Lung (tissue), 12 donors: ENCODE measurements around the gene UNC13B. TPM values are rescaled to one million over a fixed set of nuclear protein-coding genes. Genes with fewer than 3 reads are reported as not detected.

Experiments
- ATAC-seq: fragments of 200-7000 bp; cut with Tn5 transposase; one replicate; pipeline ENCODE4 v1.9.1; 2020; ENCODE audit warnings: moderate number of reproducible peaks; ENCODE audit not compliant: insufficient read depth, low FRiP score
- DNase-seq, 3 donors: peaks; one replicate each; pipeline ENCODE4 v3.0.0-alpha.2; 2013 to 2017
- H3K27ac ChIP-seq, 2 donors: one replicate each; pipeline ENCODE4 v1.5.1; 2013; ENCODE audit warnings: mild to moderate bottlenecking in 2 of 2, moderate library complexity in 2 of 2, control low read depth in 1 of 2, inconsistent platforms in 1 of 2, low read depth in 1 of 2, low read length in 1 of 2
- H3K27me3 ChIP-seq, 3 donors: one replicate each; pipeline ENCODE4 v1.5.1; 2013; ENCODE audit warnings: low read length in 2 of 3; ENCODE audit not compliant: control insufficient read depth in 3 of 3, insufficient read depth in 3 of 3
- H3K36me3 ChIP-seq, 4 donors: one replicate each; pipeline ENCODE4 v1.5.1; 2013; ENCODE audit warnings: low read length in 4 of 4, mild to moderate bottlenecking in 1 of 4, moderate library complexity in 1 of 4; ENCODE audit not compliant: control insufficient read depth in 4 of 4, insufficient read depth in 4 of 4
- H3K4me1 ChIP-seq, 5 donors: one replicate each; pipeline ENCODE4 v1.5.1; 2013; ENCODE audit warnings: low read length in 5 of 5, mild to moderate bottlenecking in 2 of 5, moderate library complexity in 1 of 5; ENCODE audit not compliant: control insufficient read depth in 5 of 5, insufficient read depth in 5 of 5
- H3K4me3 ChIP-seq: one replicate; pipeline ENCODE4 v1.5.1; 2013; ENCODE audit warnings: mild to moderate bottlenecking, control low read depth, moderate library complexity
- H3K9ac ChIP-seq, 2 donors: one replicate each; pipeline ENCODE4 v1.5.1; 2013; ENCODE audit warnings: low read length in 2 of 2, control low read depth in 1 of 2; ENCODE audit not compliant: insufficient read depth in 1 of 2
- H3K9me3 ChIP-seq, 4 donors: one replicate each; pipeline ENCODE4 v1.5.1; 2013; ENCODE audit warnings: low read length in 3 of 4, mild to moderate bottlenecking in 1 of 4, moderate library complexity in 1 of 4; ENCODE audit not compliant: control insufficient read depth in 4 of 4, insufficient read depth in 3 of 4
- CTCF ChIP-seq: IDR thresholded peaks from 2 replicates; pipeline ENCODE4 v1.5.1; 2012; ENCODE audit warnings: mild to moderate bottlenecking; ENCODE audit errors: control extremely low read depth, extremely low read depth
- WGBS, 2 donors: extraction: QIAGEN DNeasy Blood & Tissue Kit; methylation state at CpG; one replicate each; pipeline ENCODE4 v1.1.7; 2013; 5-methylcytosine and 5-hydroxymethylcytosine counted together
- polyA plus RNA-seq, 2 donors: library from polyadenylated mRNA; stranded (reverse); fragments of 200-250 nt; gene quantifications; one replicate each; pipeline ENCODE4 v1.2.1, GENCODE V29; 2013
- total RNA-seq, 2 donors: library from RNA; depleted of rRNA in 1 of 2; stranded (reverse); fragments of >200 nt in 1 of 2; gene quantifications; one replicate each; pipeline ENCODE4 v1.2.1, GENCODE V29; 2014 to 2021
- donor health status: control.
- donor health status: control.
- donor health status: Bipolar disorder and iron deficiency.
- donor health status: healthy.
- donor health status: DM: yes; HTN: yes; CAD: no.

UNC13B gene
- total and polyA plus RNA-seq, 4 donors = 25.8 to 102 (median 64.4) TPM

GRCh38 chr9:35285731-35286130 is 123.9 kb downstream of the UNC13B start:
- DNase-seq (no peak), ATAC-seq (no peak)
- no peaks in the 10 kb centered on the region for H3K9me3 ChIP-seq
- H3K4me3 ChIP-seq = no peak overlapping the region
- no peak overlapping the region for H3K27ac ChIP-seq
- peaks cover 0 to 7% (median 0%) of the 10 kb centered on the region in 5 donors for H3K4me1 ChIP-seq
- WGBS, 2 donors = 71 to 83% methylated on average over 1 of the region's 1 CpG
- no peak overlapping the region for H3K9ac ChIP-seq
- no peaks in the 10 kb centered on the region for H3K27me3 ChIP-seq
- TF ChIP-seq CTCF = no peak
- no peaks in the 10 kb centered on the region for H3K36me3 ChIP-seq

GRCh38 chr9:35286381-35286780 is 124.6 kb downstream of the UNC13B start:
- H3K9me3 ChIP-seq = no peaks in the 10 kb centered on the region
- H3K9ac ChIP-seq = no peak overlapping the region
- DNase-seq (no peak), ATAC-seq (no peak)
- H3K27ac ChIP-seq = no peak overlapping the region
- H3K4me1 ChIP-seq = peaks cover 0 to 5% (median 0%) of the 10 kb centered on the region in 5 donors
- H3K27me3 ChIP-seq = no peaks in the 10 kb centered on the region
- no peak for TF ChIP-seq CTCF
- H3K36me3 ChIP-seq = no peaks in the 10 kb centered on the region
- no peak overlapping the region for H3K4me3 ChIP-seq
- 95 to 97% methylated on average over 1 of the region's 1 CpG for WGBS, 2 donors

DNA sequence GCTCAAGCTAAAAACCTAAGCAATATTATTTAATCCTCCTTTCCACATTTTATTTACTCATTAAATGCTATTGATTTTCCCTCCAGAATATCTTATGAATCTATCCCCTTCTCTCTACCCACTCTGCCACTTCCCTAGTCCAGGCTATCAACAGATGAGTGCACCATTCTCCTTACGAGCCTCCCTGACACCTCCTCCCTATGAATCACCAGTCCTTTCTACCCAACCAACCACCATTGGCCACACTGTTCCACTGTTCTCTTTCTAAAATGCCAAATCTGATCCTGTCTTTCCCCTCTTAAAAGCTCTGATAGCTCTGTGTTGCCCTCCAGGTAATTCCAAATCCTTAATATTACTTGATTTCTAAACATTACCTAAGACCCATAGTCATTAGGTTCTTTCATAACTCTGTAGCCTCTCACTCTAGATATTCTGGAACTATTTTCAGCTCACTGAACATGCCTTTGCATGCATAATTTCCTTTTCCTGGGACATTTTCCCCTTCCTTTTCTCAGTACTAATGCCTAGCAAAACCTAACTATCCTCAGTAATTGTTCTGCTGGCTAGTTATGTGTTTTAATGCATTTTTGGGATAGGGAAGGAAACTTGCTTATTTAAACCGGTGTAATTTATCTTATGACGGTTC is 126.3 kb downstream of the UNC13B start:
- WGBS, 2 donors = 89 to 95% methylated on average over 3 of the region's 3 CpGs
- ATAC-seq = no peak
- H3K4me3 ChIP-seq = no peak overlapping the region
- no peaks in the 10 kb centered on the region for H3K27me3 ChIP-seq
- DNase-seq = no peak
- H3K4me1 ChIP-seq = peaks cover 0 to 11% (median 0%) of the 10 kb centered on the region in 5 donors
- H3K9ac ChIP-seq = no peak overlapping the region
- H3K36me3 ChIP-seq = no peaks in the 10 kb centered on the region
- TF ChIP-seq CTCF = no peak
- H3K27ac ChIP-seq = no peak overlapping the region
- no peaks in the 10 kb centered on the region for H3K9me3 ChIP-seq

DNA sequence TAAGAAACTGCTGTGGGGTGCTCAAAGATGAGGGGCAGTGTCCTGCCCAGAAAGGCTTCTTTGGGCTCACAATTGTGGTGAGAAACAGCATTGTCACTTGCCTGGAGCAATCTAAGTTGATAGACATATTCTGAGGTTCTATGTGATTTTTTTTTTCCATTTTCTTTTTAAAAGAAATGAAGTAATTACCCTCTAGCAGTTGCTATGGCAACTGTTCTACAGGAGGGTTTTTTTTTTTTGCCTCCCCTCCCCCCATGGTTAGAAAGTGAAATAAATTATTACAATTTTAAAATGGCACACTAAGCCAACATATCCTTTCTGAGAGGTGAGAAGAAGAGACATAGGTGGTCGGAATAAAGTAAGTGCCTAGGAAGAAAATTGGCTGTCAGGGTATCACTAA is 127.0 kb downstream of the UNC13B start:
- no peak for ATAC-seq
- H3K4me3 ChIP-seq = no peak overlapping the region
- no peak overlapping the region for H3K27ac ChIP-seq
- no peaks in the 10 kb centered on the region for H3K27me3 ChIP-seq
- DNase-seq = no peak
- H3K4me1 ChIP-seq = peaks cover 0 to 11% (median 0%) of the 10 kb centered on the region in 5 donors
- H3K9ac ChIP-seq = no peak overlapping the region
- no peak for TF ChIP-seq CTCF
- H3K9me3 ChIP-seq = no peaks in the 10 kb centered on the region
- WGBS, 2 donors = 94 to 100% methylated on average over 1 of the region's 1 CpG
- no peaks in the 10 kb centered on the region for H3K36me3 ChIP-seq
